Bronchial epithelial cell (primary cell): ENCODE data around the gene NPAS3. TPM values are rescaled to one million over a fixed set of nuclear protein-coding genes. Genes with fewer than 3 reads are reported as not detected.
A peak's percentile ranks its signal among the peaks of the same experiment; 100 is the strongest.

Experiments used
- DNase-seq: peaks from one replicate; pipeline ENCODE4 v3.0.0-alpha.2; 2010; ENCODE audit warnings: low read depth
- FAIRE-seq: peaks from 2 replicates; lab custom pipeline; 2011; peaks lifted over from hg19 to GRCh38; lab: Jason Lieb, UNC
- H3K27me3 ChIP-seq: 2 replicates; pipeline ENCODE4 v1.5.1; 2011; ENCODE audit warnings: low read length; ENCODE audit not compliant: control insufficient read depth, insufficient read depth
- H3K36me3 ChIP-seq: 2 replicates; pipeline ENCODE4 v1.5.1; 2011; ENCODE audit warnings: low read length; ENCODE audit not compliant: control insufficient read depth, insufficient read depth
- H3K4me3 ChIP-seq: 2 replicates; pipeline ENCODE4 v1.5.1; 2011; ENCODE audit warnings: mild to moderate bottlenecking, low read depth, low read length, control low read depth
- total RNA-seq: library from RNA; depleted of rRNA; stranded (reverse); fragments of >200 nt; gene quantifications from 2 replicates; pipeline ENCODE4 v1.2.1, GENCODE V29; 2014
- TF ChIP-seq, protein P1 (sequence below): IDR thresholded peaks from 2 replicates; pipeline ENCODE4 v1.5.1; 2011; ENCODE audit warnings: mild to moderate bottlenecking, moderate library complexity, low read length, control low read depth, inconsistent platforms; ENCODE audit not compliant: insufficient read depth, severe bottlenecking

The NPAS3 gene
- total RNA-seq, 1 donor from 2014 or later, result not detected

DNA sequence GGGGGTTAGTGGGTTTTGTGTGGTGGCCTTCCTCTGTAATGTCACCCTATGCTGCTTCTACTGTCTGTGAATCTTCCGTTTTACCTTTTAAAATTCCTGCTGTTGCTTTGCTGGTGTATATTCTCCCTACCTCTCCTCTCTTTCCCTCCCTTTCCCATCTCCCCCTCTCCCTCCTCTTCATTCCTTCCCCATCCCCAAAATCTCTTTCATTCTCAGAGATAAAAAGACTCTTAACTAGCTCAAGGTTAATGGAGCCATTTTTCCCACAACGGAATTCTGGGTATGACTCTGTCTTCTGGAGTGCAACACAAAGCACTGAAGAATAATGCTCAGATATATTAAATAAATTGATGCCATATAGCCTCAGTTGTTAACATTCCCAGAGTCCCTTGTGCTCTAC, 864.1 kb downstream of the NPAS3 start:
- TF ChIP-seq, protein P1, sequence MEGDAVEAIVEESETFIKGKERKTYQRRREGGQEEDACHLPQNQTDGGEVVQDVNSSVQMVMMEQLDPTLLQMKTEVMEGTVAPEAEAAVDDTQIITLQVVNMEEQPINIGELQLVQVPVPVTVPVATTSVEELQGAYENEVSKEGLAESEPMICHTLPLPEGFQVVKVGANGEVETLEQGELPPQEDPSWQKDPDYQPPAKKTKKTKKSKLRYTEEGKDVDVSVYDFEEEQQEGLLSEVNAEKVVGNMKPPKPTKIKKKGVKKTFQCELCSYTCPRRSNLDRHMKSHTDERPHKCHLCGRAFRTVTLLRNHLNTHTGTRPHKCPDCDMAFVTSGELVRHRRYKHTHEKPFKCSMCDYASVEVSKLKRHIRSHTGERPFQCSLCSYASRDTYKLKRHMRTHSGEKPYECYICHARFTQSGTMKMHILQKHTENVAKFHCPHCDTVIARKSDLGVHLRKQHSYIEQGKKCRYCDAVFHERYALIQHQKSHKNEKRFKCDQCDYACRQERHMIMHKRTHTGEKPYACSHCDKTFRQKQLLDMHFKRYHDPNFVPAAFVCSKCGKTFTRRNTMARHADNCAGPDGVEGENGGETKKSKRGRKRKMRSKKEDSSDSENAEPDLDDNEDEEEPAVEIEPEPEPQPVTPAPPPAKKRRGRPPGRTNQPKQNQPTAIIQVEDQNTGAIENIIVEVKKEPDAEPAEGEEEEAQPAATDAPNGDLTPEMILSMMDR, result no peak
- Histone ChIP-seq H3K4me3 (no peak overlapping the region), H3K36me3 (no peaks in the 10 kb centered on the region), H3K27me3 (peaks cover 12% of the 10 kb centered on the region)
- DNase-seq (no peak), FAIRE-seq (no peak)

DNA sequence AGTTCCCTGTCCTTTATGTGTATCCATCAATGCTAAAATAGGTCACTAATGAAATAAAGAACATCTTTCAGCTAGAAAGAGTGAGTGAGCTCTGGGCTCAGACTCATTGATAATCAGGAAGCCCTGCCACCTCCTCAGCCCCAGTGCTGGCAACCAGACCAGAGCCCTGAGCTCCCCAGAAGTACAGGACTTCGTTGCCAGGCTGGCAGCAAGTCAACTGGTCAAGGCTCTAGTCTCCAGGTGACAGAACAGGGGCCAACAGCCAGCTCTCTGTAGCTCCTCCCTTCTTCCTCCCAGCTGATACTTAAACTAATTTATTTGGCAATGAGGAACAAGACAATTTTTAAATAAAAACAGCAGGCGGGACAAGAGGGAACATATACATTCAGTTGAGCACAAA, 866.9 kb downstream of the NPAS3 start:
- TF ChIP-seq, protein P1, result no peak
- H3K36me3 ChIP-seq, result no peaks in the 10 kb centered on the region
- H3K4me3 ChIP-seq, result no peak overlapping the region
- H3K27me3 ChIP-seq, result peaks cover 9% of the 10 kb centered on the region
- no peak for FAIRE-seq
- no peak for DNase-seq

DNA sequence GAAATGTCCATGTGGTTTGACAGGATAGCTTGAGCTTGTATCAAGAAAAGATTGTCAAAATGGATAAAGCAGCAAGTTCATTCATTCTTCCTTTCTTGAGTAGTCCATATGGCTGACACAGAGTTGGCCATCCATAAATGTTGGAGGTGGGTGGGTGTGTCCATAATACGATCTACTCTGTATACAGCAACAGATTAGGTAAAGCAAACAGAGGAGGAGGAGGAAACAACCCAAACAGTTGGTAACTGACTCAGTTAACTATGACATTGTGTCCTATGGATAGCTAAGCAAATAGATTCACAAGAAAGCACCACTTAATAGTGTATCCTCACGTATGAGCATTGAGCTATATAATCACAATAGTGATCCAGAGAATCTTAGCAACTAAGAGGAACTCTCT, 868.2 kb downstream of the NPAS3 start:
- no peak for DNase-seq
- TF ChIP-seq, protein P1, result no peak
- H3K4me3 ChIP-seq, result no peak overlapping the region
- FAIRE-seq, result no peak
- H3K27me3 ChIP-seq, result peaks cover 3% of the 10 kb centered on the region
- H3K36me3 ChIP-seq, result no peaks in the 10 kb centered on the region

DNA sequence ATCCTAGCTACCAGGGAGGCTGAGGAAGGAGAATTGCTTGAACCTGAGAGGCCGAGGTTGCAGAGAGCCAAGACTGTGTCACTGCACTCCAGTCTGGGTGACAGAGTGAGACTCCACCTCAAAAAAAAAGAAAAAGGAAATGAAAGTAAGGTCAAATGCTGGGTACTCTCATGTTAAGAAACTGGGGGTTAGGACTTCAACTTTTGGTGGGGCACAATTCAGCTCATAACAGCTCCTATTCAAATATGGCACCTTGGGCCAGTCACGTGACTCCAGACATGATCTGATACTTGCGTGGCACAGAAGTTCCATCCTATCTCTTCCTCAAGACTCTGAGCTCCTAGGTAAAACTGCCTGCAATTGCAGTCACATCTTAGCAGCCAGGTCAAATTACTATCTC, 869.5 kb downstream of the NPAS3 start:
- FAIRE-seq (peak; percentile 73), DNase-seq (no peak)
- Histone ChIP-seq H3K27me3 (peaks cover 2% of the 10 kb centered on the region), H3K4me3 (no peak overlapping the region), H3K36me3 (no peaks in the 10 kb centered on the region)
- TF ChIP-seq, protein P1, result no peak

DNA sequence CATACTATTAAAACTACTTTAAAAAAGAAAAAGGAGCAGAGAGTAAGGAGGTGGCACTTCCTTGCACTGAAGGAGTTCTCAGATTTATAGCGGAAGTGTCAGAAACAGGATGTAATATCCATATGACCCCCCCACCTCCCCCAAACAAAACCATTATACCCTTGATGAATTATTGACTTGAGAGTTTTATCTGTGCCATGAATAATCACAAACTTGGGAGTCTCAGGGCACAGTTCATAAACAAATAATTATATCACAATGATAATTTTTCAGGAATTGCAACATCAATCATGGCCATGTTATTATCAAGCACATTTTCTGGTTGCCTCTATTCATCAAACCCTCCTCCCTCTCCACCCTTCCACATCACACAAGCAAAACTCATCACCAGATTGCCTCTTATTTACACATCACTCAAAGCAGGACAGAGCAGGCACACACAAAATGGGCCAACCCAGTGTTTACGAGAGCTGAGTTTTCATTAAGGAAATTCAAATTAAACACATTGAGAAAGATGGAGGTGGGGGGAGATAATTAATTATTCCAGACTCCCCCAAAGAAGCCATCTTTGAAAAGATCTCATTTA, 870.8 kb downstream of the NPAS3 start:
- FAIRE-seq (no peak), DNase-seq (no peak)
- Histone ChIP-seq H3K4me3 (no peak overlapping the region), H3K27me3 (peaks cover 2% of the 10 kb centered on the region), H3K36me3 (no peaks in the 10 kb centered on the region)
- TF ChIP-seq, protein P1, result no peak

DNA sequence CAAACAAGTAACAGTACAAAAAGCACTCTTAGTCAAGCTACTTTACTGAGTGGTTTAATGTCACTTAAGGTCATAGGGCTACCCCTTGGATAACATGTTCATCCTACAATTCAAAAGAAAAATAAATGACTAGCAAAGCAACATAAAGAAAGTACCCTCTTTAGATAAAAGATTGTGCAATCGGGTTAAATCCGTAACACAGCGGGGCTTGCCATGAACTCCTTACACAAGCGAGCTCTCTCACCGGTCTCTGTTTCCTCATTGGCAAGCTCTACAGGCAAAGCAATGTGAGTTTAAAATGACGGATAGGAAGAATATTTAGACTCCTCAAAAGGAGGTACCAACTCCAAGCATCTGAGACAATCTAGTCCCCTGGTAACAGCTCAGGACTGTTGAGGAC, 871.6 kb downstream of the NPAS3 start:
- Histone ChIP-seq H3K4me3 (no peak overlapping the region), H3K27me3 (peaks cover 2% of the 10 kb centered on the region), H3K36me3 (no peaks in the 10 kb centered on the region)
- peak; percentile 18 for FAIRE-seq
- TF ChIP-seq, protein P1, result no peak
- DNase-seq, result peak; percentile 30
